ENCODE data around the gene RING1.
A peak's percentile ranks its signal among the peaks of the same experiment; 100 is the strongest.

Gene RING1

DNA sequence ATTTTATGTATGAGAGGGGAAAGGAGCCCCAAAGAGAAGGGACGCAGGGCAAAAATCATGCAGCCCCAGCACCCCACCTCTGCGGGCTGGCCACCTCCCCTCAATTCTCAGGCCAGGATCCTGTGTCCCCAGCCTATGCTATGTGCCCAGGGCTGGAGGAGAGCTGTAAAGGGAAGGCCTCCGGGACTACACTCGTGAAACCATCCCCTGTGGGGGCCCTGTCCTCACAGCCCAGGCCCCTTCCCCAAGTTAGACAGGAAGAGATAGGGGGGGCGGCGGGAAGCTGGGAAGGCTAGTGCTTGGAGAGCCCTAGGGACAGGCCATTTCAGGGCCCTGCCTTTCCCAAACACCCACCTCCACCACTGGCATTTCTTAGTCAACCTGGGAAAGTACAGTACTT is 14.7 kb upstream of the RING1 start:
- DNase-seq = no peak

DNA sequence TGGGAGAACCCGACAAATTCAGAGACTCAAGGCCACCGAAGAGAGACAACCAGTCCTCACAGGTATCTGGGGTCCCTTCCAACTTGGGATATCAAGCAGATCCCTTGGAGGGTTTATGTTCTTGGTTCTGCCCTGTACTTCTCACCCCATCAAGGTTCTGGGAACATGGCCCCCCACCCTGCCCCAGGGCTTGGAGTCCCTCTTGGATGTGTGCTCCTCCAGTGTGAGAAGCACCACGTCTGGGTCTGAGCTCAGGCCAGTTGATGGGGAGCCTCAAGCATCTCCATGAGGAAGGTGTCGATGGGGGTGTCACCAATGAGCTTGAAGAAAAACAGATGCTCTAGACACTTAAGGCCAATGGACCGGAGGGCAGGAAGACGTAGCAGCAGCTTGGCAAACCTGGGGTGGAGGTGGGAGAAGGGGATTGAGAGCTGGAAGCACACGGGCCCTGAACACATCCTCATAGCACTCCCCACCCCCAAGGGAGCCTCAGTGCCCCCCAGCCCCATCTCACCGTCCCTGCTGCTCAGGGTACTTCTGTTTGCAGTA is 13.8 kb upstream of the RING1 start:
- DNase-seq = no peak

DNA sequence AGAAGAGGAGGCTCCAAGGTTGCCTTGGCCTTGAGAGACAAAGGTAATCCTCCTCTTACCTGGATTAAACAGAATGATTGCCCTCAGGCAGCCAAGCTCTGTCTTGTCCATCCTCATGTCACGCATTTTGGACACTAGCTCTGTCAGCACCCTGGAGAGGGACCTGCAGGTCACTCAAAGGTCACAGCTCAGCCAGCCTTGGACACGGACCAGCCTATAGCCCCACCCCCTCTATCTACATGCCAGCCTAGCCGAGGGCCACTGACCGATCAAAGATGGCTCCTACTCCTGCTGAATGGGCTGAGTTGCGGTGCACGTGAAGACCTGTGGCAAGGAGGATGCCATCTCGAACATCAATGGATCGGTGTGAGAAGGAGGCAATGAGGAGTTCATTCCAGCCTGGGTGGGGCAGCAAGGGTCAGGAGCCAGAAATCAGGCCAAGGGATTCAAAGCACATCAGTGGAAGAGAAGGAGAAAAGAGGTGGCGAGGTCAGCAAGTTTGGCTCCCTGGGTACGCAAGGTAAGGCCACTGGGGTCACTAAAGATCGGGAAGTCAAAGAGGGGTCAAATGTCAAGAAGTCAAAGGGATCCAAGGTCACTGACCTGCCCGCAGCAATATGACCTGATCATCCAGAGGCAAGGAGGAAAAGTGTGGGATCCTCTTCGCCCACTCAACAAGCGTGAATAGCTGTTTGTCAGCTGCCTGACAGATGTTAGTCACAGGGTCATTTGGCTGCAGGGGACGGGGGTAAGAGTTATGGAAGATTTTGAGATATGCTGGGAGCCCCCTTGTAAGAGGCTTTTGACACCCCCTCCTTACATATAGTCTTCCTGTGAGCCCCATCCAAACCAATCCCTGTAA is 12.8 kb upstream of the RING1 start:
- DNase-seq = no peak

DNA sequence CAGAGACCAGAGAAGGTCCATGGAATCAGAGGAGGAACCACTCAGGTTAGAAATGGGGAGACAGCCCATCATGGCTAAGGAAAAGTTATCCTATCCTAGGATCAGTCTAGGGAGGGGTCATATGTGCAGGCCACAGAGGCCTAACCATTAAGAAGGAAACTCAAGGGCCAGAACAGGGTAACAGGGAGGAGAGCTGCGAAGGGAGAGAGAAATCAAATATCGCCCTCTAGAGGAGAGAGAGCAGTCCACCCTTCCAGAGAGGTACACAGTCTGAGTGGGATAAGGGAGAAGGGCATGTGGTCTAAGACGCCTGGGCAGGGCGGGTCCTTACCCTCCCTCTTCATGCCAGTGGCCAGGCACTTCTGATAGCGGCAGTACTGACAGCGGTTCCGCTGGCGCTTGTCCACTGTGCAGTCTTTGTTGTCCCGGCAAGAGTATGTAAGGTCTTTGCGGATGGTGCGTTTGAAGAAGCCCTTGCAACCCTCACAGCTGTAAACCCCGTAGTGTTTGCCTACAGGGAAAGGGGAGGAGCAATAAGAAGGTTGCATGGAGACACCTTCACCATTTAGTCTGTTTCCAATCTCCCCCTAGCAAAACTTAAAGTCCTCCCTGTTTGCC is 10.8 kb upstream of the RING1 start:
- peak; percentile 82 to 92 for DNase-seq

DNA sequence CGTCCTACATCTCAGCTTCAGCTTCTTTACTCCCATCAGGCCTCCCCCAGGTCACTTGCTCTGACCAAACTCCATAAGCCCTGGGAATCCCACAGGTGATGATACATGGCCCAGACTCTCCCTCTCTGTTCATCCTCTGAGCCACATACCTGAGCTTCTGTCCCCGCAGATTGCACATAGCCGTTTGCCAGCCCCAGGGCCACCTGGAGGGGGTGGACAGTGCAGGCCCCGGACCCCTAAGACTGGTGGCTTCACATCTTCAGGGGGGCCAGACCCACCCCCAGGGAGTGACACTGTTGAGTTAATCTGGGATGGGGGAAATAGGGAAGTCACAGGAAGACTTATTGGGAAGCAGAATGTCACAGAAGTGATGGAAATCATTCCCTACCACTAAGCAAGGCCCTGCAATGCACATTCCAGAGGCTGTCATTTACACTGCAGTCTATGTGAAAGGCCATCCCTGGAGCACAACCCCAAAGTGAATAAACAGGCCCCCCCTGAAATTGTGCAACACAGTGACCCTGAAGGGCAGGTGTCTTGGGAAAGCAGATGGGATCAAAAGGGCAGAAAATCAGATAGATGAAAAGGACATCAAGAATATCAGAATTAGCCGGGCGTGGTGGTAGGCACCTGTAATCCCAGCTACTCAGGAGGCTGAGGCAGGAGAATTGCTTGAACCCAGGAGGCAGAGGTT is 10.0 kb upstream of the RING1 start:
- no peak for DNase-seq

DNA sequence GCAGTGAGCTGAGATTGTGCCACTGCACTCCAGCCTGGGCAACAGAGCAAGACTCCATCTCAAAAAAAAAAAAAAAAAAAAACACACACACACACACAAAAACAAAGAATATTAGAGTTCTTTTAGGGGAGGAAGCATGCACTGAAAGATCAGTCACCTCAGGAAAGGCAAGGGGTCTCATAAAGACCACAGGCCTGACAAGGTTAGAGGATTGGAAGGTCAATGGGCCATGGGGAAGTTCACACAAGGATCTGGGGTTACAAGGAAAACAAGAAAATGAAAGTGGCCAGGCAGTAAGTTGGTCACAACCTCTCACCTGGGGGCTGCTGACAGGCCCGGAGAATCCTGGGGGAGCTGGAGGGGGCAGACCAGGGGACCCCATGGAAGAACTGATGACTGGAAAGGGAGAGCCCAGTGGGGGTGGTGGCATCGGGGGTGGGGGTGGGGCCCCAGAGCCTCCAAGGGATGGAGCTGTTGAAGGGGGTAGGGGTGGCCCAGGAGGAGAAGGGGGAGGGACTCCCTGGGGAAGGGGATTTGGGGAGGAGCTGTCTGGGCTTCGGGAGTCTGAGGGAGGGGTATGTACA is 9.4 kb upstream of the RING1 start:
- no peak for DNase-seq

DNA sequence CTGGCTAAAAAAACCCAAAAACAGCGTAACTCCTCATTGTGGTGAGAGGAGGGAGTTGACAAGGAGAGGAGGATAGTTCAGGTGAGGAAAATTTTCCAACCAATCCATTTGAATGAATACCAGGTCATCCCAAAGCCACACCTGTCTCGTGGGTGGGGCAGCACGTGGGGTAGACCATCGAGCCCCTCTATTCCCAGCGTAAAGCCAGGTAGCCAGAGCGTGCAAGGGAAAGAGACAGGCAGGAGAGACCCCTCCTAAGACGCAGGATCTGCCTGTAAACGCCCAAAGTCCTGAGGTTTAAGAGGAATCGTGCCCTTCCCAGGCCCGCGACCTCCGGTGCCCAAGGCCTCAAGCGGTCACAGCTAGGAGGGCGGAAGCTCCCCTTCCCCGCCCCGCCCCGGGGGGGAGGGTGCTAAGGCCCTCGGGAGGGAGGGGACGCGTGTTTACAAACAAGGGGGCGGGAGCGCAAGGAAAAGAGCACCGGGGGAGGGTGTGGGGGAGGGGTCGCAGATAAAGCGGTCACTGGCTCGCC is 8.5 kb upstream of the RING1 start:
- DNase-seq = peak; percentile 32 to 58

DNA sequence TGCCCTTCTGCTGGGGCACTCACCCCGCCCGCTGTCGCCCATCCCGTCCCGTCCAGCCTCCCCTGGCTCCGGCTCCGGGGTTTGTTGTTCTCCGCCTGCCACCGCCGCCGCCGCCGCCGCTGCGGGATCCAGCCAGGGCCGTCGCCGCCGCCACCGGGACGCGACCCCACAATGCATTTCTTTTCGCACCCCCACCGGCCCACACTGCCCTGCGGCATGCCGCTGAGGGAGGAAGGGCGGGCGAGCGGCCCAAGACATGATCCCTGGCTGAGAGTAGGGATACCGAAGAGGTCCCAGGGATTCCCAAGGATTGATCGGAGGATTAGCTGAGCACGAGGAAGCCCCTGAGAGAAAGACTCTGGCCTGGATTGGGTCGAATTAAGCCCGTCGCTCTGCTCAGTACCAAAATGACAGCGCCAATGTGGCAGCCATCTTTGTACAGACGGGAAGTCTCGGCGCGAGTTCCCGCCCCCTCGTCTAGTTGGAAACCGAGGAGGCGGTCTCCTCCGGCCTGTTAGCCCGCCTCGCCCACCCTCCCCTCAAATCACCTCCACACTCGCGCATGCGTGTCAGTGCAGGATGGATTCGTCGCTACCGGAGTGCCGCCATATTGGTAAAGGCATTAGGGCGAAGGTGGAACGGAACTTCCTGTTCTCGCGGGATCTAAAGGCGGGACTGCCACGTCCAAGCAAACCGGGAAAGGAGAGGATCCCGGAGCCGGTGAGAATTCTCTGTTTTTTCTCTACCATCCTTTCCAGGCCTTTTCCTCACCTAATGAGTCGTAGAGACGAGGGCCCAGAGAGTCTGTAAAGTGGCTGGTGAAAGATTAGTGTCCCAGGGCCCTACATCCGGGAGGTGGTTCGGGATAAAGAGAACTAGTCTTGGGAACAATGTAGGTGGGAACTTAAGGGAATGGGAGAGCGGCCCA is 7.8 kb upstream of the RING1 start, which contains the start of the genes RXRB and SLC39A7:
TSS of gene RXRB (minus strand) at position 447 of the 928 bp plus-strand sequence. CDS start at position 258, 189 bp downstream.
TSS of gene SLC39A7 (plus strand) at position 649 of the 928 bp plus-strand sequence. CDS start 379 bp downstream, outside the sequence.
- peak; percentile 93 to 96 for DNase-seq

DNA sequence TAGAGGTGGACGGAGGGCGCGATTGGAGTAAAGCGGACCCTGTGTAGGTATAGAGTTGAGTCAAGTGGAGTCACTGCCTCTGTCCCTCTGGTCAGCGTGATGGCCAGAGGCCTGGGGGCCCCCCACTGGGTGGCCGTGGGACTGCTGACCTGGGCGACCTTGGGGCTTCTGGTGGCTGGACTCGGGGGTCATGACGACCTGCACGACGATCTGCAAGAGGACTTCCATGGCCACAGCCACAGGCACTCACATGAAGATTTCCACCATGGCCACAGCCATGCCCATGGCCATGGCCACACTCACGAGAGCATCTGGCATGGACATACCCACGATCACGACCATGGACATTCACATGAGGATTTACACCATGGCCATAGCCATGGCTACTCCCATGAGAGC is 7.2 kb upstream of the RING1 start:
- DNase-seq = no peak

DNA sequence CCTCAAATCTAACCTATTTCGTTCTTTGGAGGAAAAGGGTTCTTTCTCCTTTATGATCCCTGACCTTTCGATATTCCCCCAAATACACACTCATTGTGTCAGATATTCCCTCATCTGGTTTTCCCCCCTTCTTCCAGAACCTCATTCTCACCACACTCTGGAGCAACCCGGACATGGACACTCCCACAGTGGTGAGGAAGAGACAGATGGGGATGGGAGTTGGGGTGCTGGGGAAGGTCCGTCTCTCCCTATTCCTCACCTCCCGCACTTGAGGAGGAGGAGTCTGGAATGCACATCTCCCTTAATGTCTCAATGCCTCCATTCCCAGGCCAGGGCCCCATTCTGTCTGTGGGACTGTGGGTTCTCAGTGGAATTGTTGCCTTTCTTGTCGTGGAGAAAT is 6.4 kb upstream of the RING1 start:
- DNase-seq = no peak

DNA sequence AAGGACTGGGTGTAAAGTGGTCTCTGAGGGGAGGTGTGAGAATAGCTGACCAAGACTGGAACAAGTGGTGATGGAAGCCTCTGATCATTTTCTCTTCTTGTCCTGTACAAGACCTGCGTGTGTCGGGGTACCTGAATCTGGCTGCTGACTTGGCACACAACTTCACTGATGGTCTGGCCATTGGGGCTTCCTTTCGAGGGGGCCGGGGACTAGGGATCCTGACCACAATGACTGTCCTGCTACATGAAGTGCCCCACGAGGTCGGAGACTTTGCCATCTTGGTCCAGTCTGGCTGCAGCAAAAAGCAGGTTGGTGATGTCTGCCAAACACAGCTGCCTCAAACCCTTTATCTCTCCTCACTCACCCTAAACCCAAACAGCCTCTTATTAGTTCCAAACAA is 5.5 kb upstream of the RING1 start:
- DNase-seq = no peak

DNA sequence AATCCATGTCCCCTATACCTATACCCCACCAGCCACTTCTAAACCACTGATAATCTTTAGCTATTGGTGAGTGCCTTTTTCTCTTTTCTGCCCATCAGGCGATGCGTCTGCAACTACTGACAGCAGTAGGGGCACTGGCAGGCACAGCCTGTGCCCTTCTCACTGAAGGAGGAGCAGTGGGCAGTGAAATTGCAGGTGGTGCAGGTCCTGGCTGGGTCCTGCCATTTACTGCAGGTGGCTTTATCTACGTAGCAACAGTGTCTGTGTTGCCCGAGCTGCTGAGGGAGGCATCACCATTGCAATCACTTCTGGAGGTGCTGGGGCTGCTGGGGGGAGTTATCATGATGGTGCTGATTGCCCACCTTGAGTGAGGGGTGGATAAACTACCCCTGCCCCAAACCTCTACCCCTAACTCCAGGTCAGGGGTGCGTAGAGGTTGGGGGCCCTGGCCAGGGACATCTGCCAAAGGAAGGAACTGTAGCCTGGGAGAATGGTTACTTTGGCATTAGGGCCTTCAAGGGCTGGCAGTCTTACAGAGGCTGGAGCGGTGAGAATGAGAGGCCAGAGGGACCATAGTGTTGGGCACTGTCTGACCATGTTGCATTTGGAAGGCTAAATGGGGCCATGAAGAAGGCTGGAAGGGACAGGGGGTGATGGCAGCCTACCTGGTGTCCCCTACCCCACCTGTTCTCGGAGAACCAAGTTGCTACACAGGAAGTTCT is 4.7 kb upstream of the RING1 start:
- DNase-seq = no peak

DNA sequence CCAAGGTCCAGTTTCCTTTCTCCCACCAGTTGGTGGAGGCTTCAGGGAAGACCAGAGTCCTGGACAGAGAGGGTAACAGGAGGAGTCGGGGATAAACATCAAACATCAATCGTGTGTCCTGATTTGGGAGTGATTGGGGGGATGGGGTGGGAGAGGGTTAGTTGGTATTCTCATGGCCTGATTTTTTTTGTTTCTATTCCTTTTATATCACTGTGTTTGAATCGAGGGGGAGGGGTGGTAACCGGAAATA is 4.2 kb upstream of the RING1 start:
- DNase-seq = no peak

DNA sequence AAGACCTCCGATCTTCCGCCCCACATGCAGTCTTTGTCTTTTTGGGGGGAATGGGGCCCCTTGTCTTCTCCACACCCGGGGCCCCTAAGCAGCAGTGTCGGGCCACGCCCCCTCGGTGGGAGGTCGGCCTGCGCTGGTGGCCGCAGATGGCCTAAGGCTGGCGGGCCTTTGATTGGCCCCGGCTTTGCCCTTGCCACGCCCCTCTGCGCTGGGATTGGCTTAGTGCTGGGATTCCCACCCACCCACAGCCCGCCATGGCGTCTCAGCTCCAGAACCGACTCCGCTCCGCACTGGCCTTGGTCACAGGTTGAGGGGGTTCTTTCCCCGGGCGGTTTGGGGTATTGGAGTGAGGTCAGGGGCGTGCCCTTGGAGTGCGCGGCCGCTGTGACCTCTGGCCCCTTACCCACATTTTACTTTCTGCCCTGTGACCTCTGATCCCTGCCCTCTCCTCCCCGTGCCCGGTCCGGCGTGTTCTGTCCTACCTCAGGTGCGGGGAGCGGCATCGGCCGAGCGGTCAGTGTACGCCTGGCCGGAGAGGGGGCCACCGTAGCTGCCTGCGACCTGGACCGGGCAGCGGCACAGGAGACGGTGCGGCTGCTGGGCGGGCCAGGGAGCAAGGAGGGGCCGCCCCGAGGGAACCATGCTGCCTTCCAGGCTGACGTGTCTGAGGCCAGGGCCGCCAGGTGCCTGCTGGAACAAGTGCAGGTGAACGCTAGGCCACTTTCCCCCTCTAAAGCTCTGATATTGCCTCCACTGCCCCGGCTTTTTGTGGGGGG is 3.7 kb upstream of the RING1 start, which contains the start of gene HSD17B8:
TSS of gene HSD17B8 (plus strand) at position 241 of the 776 bp plus-strand sequence. CDS start at position 255, 14 bp downstream.
- DNase-seq = peak; percentile 81 to 82

DNA sequence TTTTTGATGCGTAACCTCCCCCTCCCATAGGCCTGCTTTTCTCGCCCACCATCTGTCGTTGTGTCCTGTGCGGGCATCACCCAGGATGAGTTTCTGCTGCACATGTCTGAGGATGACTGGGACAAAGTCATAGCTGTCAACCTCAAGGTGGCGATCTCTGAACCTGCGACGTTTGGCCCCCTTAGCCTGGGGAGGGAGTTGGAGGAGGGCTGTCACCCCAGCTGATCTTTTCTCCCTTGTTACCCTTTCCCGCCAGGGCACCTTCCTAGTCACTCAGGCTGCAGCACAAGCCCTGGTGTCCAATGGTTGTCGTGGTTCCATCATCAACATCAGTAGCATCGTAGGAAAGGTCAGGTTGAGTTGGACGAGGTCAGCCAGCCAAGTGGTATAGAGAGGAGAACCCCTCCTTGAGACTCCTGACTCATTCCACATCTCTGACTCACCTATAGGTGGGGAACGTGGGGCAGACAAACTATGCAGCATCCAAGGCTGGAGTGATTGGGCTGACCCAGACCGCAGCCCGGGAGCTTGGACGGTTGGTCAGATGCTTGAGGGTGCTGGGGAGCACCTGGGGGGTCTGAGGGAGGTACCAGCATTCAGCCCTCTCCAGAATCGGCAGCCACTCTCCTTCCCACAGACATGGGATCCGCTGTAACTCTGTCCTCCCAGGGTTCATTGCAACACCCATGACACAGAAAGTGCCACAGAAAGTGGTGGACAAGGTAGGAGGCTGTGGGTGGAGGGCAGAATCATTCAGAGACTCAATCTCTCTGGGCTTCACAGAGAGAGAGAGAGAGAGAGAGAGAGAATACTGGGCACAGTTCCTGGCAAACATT is 2.9 kb upstream of the RING1 start:
- DNase-seq = peak; percentile 16 to 35

DNA sequence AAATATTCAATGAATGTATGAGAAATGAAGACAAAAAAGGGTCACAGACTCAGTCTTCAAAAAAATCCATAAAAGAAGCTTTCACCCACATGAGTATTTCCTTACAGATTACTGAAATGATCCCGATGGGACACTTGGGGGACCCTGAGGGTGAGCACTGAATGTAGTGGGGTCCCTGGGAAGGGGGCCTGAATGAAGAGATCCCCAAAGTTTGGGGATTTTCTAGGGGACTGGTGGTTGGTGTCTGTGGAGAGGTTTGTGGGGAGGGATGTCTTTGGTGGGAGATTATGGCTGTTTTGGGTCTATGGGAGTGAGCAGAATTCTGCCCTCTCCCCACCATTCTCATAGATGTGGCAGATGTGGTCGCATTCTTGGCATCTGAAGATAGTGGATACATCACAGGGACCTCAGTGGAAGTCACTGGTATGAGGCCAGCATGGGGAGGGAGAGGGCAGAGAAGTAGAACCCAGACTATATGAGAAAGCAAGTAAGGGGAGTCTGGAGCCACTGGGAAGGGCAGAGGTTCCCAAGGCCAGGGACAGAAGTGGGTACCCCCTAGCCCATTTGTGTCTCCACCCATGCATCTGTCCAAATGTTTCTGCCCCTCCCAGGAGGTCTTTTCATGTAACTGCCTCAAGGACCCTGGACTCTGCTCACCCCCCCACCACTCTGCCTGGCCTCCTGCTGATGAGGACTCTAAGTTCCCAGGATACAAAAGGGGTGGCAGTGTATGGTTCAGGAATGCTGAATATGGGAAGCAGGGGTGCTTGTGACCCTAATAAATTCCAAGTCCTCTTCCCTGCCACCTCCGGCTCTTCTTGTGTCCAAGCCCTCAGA is 2.1 kb upstream of the RING1 start:
- DNase-seq = no peak

DNA sequence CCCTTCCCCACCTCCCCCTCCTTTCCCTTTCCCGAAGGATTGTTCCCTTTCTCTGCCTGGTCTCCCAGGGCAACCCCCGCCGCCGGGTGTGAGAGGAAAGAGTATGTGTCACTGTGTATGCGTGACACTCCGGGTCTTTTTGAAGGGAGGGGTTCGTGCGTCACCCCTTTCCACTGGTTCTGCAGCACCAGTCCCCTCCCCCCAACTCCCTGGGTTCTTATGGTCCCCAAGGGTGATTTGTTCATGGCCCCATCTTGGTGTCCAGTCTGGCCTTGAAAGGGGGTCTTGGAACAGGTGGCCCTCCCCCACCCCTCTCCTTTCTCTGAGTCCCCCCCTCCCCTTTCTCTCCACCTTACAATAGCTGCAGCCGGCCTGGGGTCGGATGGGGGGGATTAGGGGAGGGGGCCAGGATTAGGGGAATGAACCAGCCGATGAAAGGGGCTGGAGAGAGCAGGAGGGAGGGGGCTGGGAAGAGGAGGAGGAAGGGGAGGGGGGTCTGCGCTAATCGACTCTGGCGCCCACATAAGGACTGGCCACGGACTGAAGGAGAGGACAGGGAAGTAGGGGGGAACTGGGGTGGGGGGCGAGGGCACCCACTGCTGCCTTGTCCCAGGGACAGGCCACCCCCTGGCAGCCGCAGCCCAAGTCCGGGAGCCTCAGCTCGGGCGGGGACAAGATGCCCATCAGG is 1.3 kb upstream of the RING1 start:
- no peak for DNase-seq

Data from Kasumi-1 (cell line).